GM19463 (cell line): ENCODE results near the gene MKLN1.
A peak's percentile ranks its signal among the peaks of the same experiment; 100 is the strongest.

ENCODE experiments used
- ATAC-seq: cut with Tn5 transposase; IDR thresholded peaks from one replicate; pipeline ENCODE4 v1.9.1; 2021; ENCODE audit warnings: mild to moderate bottlenecking, moderate library complexity; ENCODE audit not compliant: unreplicated experiment

MKLN1 gene

DNA sequence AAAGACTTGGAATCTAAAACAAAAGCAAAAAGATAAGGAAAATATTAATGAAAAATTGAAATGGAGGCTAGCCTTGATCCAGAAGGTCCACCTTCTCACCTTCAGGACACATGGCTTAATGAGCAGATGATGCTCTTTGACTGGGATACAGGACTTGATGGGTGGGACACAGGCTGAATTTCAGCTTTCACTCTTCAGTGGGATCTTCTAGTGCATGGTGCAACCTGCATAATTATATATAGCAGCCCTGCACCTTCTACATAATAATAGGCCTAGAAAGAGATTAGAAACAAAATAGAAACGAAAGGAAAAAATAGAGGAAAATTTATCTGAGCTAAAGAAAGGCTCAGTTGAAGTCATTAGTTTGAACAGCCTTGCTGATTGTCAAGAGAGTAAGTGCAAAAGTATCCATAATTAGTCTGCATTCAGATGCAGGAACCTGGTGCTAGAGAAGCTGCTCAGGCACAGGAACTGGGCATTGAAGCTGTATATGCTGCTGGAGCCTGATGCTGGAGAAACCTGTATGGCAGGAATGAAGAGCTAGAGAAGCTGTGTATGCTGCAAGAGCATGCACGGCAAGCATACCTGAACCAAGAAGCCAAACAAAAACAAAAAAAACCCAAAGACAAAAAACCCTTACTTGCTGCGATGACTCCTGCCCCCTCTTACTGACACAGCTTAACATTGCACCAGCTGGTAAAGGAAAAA, 19.4 kb downstream of the MKLN1 start:
- no peak for ATAC-seq

DNA sequence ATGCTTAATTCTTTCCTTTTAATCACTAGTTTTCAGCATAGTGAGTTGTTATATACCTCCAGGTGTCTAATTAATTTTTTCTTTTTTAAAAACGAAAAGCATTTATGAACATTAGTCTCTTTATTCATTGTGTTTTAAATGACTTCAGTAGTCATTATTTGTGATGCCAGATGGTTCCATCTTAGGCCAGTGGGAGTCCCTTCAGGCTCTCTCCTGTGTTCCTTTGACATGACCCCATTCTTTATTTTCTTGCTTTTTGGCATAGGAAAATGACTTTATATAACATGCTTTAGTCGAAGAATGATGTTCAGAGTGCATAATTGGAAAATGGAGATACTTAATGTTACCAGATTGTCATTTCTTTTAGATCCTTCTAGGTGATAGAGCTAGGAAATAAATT, 24.4 kb downstream of the MKLN1 start:
- no peak for ATAC-seq

DNA sequence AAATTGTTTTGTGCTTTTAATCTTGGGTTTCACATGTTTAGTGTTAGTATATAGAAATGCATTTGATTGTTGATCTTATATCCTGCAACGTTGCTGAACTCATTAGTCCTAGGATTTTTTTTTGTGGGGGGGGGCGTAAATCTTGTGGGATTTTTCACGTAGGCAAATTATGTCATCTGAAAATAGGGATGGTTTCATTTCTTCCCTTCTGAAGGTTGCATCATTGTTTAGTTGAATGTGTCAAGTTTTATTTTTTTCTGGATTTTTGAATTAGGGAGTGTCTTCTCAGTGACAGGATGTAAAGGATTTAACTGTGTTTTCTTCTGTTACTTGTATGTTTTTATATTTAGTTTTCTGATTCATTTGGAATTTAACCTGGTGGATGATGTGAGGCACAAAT, 26.7 kb downstream of the MKLN1 start:
- ATAC-seq, result no peak

DNA sequence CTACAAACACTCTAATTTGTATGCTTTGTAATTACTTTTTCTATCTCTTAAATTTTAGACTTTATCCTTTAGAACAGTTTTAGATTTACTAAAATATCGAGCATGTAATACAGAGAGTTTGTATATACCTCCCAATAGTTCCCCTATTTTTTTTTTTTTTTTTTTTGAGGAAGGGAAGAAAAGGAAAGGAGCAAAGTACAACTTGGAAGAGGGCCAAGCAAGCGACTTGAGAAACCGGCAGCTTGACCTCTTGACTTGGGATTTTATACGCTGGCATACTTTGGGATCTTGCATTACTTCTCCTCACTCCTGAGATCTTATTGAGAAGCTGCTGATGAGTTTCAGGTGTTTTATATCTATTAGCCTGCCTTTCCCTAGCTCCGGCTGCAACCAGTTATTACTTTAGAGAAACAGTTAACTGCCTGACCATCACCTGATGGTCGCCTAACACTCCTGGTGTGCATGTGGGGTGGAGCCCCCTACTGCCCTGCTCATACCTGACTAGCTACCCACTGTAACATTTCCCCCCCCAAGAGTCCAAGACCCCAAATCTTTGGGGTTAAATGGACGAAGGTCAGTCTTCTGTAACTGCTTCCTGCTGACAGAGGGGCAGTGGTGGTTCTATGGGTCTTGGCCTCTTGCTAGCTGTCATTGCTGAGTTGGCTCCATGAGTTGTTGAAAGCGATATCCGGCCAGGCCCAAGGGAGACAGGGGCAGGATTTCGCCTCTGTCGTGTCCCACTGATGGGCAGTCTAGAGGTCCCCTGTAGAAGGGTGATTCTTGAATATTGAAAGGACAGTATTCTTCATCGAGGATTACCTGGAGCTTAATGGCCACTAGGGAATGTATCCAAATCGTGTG, 28.5 kb downstream of the MKLN1 start:
- ATAC-seq, result no peak

DNA sequence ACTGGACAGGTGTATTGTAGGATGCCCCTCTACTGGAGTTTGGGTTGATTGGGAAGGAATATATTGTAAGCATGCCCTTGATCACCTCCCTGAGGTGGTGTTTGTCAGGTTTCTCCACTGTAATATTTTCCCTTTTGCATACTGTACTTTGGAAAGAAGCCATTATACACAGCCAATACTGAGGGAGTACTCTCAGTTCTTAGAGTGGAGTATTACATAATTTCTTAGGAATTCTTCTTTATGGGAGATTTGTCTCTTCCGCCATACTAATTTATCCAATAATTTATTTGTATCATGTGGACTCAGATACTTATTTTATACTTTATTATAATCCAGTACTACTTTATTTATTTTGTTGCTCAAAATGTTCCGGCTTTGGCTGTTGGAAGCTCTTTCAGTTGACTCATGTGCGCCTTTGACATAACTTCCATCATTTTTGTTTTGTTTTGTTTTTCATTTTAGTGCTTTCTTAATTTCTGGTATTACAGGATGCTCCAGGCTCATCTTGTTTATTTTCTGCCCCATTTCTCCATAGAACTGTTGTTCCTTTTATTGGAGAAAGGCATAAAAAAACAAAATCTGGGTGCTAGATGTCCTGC, 29.7 kb downstream of the MKLN1 start:
- ATAC-seq, result no peak

DNA sequence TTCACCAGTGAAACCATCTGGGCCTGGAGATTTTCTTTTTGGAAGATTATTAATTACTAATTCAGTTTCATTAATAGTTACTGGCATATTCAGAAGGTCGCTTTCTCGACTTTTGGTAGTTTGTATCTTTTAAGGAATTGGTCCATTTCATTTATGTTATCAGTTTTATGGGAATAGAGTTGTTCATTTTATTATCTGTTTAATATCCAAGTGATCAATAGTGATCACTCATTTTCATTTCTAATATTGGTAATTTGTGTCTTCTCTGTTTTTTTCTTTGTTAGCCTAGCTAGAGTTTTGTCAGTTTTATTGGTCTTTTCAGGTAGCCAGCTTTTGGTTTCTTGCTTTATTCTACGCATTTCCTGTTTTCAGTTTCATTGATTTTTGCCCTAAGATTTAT, 31.0 kb downstream of the MKLN1 start:
- ATAC-seq, result no peak

DNA sequence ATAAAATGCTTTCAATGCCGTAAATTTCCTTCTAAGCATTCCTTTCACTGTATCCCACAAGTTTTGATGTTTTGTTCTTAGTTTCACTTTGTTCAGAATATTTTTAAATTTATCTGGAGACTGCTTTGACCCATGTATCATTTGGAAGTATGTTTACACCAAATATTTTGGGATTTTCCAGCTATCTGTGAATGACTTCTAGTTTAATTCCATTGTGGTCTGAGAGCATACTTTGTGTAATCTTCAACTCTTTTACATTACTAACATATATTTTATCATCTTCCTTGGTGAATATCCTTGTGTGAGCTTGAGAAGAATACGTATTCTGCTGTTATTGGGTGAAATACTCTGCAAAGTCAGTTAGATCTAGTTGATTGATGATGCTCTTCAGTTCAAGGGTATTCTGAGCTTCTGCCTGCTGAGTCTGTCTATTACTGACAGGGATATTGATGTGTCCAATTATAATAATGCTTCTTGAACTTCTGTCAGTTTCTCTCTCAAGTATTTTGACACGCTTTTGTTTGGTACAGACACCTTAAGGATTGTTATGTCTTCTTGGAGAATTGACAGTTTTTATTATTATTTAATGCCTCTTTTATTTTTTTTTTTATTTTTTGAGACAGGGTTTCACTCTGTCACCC, 31.6 kb downstream of the MKLN1 start:
- ATAC-seq, result no peak

DNA sequence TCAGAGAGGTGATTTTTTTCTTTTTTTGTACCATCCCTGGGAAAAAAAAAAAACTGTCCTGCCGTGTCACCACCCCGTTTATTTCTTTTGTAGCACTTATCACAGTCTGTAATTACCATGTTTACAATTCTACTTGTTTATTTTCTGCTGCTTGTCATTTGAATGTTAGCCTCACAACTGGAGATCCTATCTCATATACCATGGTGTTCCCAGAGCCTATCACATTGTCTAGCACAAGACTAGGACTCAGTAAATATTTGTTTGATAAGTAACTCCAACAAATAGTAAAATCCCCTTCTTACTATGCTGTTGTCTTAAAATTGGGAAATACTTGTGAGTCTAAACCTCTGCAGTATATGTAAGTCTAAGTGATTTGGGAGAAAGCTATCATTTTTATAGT, 36.0 kb downstream of the MKLN1 start:
- ATAC-seq, result no peak

DNA sequence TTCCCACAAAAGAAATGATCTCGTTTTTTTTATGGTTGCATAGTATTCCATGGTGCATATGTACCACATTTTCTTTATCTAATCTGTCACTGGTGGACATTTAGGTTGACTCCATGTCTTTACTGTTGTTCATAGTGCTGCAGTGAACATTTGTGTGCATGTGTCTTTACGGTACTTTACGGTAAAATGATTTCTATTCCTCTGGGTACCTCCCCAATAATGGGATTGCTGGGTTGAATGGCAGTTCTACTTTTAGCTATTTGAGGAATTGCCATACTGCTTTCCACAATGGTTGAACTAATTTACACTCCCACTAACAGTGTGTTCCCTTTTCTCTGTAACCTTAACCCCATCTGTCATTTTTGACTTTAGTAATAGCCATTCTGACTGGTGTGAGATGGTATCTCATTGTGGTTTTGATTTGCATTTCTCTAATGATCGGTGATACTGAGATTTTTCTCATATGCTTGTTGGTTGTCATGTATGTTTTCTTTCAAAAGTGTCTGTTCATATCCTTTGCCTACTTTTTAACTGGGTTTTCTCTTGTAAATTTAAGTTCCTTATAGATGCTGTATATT, 37.2 kb downstream of the MKLN1 start:
- no peak for ATAC-seq

DNA sequence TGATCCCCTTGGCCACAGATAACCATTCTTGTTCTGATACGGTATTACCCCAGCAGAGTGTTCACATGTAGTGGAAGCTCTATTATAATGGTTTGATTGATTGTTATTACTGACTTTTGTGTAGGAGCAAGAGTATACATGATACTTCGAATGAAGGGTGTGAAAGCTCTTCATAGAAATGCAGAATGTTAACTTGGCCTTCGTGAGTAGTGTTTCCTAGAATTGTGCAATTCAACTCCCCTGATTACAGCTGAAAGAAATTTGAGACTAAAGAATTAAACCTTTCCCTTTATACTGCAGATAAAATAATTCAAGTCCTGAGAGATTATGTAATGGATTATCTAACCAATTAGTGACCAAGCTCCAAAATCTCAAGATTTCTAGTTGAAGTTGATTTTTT, 38.2 kb downstream of the MKLN1 start:
- no peak for ATAC-seq

DNA sequence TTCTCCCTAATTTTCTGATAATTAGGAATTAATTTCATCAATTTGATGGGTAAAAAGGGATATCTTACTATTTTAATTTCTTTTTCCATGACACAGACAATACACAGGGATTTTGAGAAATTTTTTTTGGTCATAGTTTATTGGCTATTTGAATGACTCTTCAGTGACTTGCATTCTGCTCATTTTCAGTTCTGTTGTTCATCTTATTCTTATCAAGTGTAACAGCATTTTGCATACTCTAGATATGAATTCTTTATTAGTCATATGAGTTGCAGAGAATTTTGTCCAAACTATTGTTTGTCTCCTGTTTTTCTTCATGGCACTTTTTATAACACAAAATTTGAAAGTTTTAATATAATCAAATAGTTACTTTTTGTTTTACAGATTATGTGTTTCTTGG, 41.7 kb downstream of the MKLN1 start:
- no peak for ATAC-seq

DNA sequence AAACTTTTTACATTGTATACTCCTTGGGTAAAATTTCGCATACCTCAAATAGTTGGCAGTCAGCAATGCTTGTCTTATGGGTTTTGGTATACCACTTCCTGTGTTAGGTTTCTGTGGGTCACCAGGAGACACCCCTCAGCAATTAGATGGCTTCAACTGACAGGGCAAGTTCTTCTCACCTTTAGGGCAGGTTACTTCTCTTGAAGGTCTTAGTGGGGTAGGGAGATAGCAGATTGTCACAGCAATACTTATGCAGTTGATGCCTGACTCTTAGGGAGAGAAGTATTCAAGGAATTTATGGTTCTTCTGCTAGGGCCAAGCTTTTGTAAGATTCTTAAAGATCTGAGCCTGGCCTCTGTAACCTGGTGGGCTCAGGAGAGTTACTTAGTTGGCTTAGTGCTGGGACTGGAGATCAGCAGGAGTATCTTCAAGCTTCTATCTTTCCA, 42.9 kb downstream of the MKLN1 start:
- ATAC-seq, result peak; percentile 79

DNA sequence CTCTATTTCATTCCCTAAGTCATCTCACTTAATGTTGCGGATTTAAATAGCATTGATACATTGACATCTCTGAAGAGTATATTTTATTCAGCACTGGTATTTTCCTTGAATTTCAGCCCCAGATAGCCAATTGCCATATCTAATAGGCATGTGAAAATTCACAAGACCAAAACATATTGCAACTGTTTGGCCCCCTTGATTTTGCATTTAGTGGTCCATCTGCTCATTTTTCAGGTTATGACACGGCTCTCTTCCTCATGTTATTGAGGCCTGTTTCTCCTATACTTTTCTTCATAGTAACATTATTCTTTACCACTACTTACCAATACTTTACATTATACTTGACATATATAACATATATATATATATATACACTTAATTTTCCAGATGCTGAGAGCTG, 43.7 kb downstream of the MKLN1 start:
- no peak for ATAC-seq

DNA sequence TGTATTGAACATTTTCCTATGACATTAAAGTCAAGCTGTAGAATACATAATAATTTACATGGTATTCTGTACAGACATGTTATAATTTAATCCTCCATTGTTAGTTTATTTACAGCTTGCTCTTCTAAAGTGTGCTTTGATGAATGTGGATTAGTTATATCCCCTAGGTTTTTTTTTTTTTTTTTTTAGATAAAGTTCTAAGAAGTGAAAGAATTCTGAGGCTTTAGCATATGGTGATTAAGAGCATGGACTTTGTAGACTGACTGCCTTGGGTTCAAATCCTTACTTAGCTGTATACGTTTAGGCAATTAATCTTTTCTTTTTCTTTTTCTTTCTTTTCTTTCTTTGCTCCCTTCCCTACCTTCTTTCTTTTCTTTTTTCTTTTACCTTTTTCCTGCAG, 44.9 kb downstream of the MKLN1 start:
- no peak for ATAC-seq

DNA sequence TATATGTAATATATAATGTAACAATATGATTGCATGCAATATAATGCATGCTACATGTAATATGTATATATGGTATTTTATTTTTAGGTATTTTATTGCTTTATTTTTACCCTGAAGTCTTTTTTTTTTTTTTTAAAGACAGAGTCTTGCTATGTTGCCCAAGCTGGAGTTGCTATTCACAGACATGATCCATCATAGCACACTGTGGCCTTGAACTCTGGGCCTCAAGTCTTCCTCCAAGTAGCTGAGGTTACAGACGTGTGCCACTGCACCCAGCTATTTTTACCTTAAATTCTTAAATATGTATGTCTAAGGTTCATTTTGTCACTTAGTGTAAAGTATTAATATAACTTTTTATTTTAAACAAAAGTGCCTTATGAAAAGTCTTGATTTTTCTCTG, 47.1 kb downstream of the MKLN1 start:
- ATAC-seq, result no peak

DNA sequence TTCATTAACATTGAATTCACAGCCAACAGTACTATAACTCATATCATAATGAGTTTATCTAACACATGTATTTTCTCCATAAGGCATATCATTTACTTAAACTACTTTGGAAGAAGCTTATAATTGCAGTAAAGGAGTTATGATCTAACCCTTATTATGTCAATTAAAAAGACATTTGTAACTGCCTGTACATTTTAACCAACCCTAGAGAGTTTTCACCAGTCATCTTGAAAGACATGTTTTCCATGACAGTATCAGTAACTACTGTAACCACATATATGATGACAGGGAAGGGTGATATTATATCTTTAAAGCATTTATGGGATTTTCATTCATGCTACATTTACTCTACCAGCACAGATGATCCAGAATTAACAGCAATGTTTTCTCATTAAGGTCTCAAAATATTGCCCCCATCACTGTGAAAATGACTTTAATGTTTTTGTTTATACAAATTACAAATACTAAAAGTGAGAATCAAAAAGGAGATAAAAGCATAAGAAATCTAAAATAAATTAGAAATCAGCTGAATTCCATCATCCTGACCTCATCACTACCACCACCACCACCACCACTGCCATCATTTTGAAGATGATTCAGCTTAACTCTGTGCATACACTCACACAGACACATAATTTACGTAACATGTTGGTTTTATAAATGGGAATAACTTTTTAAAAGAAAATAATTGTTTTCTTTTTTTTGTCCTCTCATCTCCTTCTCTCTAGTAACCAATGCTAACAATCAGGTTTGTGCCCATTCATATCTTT, 53.6 kb downstream of the MKLN1 start:
- no peak for ATAC-seq

DNA sequence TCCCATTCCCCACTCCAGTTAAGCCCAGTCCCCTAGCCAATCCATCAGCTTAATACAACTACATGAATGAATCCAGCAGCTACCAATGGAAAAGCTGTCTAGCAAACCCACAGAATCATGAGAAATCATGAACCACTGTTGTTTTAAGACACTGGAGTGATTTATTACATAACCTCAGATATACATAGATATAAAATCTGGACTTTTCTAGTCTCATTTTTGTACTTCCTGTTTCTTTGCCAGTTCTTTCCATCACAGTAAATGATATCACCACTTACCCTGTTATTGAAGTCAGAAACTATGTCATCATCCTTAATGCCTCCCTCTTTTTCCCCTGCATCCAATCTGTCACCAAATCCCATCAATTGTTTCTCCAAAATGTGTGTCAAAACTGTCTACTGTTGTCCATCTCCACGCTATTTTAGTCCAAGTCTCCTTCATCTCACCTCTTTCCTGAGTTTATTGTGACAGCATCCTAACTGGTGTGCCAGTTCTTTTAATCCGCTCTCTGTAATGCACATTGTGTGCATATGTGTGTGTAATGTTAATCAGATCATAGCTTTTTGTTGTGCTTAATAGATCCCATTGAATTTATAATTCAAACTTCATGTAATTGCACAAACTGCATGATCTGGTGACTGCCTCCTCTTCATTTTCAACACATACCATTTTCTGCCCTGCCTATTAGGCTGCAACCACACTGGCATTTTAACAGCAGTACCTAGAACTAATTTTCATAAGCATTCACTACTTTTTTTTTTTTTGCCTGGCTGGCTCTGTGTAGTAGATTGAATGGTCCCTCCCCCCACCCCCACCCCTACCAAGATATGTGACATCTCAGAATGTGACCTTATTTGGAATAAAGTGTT, 56.0 kb downstream of the MKLN1 start:
- no peak for ATAC-seq

DNA sequence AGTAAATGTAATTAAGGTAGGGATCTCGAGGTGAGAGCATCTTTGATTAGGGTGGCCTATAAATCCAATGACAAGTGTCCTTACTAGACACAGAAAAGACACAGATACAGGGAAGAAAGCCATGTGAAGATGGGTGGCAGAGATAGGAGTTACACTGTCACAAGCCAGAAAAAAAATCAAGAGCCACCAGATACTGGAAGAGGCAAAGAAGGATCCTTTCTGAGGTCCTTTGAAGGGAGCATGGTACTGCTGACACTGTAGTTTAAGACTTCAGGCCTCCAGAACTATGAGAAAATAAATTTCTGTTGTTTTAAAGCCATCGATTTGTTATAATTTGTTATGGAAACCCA, 56.6 kb downstream of the MKLN1 start:
- no peak for ATAC-seq

DNA sequence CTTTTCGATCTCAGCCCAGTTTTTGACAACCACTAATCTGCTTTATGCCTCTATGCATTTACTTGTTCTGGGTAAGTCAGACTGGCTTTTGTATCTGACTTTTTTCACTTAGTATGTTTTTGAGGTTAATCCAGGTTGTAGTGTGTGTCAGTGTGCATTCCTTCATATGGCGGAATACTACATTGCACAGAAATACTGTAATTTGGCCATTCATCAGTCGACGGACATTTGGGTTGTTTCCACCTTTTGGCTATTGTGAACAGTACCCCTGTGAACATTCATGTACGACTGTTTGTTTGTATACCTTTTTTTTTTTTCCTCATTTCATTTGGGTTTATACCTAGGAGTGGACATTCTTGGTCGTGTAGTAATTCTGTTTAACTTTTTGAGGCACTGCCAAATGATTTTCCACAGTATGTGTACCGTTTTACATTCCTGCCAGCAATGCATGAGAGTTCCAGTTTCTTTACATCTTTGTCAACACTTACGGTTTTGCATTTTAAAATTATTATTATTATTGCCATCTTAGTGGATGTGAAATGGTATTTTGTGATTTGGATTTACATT, 57.4 kb downstream of the MKLN1 start:
- ATAC-seq, result no peak
